Mammary epithelial cell (primary cell): ENCODE results near the gene GRXCR2.

Experiments used
- EZH2 ChIP-seq: IDR thresholded peaks from 2 replicates; pipeline ENCODE4 v1.6.1; 2012; ENCODE audit warnings: low read length, inconsistent platforms, borderline replicate concordance
- TF ChIP-seq, protein P1 (sequence below), 2 donors: IDR thresholded peaks in 1 of 2; conservative IDR thresholded peaks in 1 of 2; 2 replicates each; pipeline ENCODE4 v1.5.1; 2011 to 2012; ENCODE audit warnings: inconsistent platforms in 2 of 2, low read length in 2 of 2, mild to moderate bottlenecking in 2 of 2, control low read depth in 1 of 2, low read depth in 1 of 2; ENCODE audit not compliant: insufficient read depth in 1 of 2; ENCODE audit errors: extremely low read depth in 1 of 2

DNA sequence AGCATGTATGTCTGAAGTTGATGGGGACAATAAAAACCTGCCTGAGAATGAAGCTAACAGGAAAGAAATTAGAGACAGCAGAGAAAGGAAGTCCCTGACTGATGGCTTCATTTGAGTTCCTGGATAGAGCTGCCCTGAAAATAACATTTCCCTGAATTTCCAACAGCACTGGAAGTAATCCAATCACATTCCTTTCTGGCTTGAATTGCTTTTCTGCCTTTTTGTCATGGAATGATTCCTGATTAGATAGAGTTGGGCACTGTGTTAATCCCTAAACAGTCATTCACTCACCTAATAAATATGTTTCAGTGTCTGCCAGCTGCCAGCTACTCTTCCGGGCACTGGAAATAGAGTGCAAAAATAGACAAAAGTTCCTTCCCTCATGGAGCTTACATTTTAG lies 33.6 kb upstream of the GRXCR2 start:
- TF ChIP-seq, protein P1, sequence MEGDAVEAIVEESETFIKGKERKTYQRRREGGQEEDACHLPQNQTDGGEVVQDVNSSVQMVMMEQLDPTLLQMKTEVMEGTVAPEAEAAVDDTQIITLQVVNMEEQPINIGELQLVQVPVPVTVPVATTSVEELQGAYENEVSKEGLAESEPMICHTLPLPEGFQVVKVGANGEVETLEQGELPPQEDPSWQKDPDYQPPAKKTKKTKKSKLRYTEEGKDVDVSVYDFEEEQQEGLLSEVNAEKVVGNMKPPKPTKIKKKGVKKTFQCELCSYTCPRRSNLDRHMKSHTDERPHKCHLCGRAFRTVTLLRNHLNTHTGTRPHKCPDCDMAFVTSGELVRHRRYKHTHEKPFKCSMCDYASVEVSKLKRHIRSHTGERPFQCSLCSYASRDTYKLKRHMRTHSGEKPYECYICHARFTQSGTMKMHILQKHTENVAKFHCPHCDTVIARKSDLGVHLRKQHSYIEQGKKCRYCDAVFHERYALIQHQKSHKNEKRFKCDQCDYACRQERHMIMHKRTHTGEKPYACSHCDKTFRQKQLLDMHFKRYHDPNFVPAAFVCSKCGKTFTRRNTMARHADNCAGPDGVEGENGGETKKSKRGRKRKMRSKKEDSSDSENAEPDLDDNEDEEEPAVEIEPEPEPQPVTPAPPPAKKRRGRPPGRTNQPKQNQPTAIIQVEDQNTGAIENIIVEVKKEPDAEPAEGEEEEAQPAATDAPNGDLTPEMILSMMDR (conservative IDR thresholded peaks at IDR 0.05 in 1 of 2, IDR thresholded peaks at IDR 0.05 in 1 of 2; ENCODE audit: extremely low read depth in 1 of 2, insufficient read depth in 1 of 2, low read depth in 1 of 2, low read length in 2 of 2) = no peak
- no peak for TF ChIP-seq EZH2
